Measurements from ENCODE around the gene GABPB2. TPM values are rescaled to one million over a fixed set of nuclear protein-coding genes. Genes with fewer than 3 reads are reported as not detected.

GABPB2 gene
- total and polyA plus RNA-seq, 2 of the 13 experiments (the other 11 are each of a cell fraction or from before 2014, with no cell fraction given), result 0.09 TPM; not detected in 1

DNA sequence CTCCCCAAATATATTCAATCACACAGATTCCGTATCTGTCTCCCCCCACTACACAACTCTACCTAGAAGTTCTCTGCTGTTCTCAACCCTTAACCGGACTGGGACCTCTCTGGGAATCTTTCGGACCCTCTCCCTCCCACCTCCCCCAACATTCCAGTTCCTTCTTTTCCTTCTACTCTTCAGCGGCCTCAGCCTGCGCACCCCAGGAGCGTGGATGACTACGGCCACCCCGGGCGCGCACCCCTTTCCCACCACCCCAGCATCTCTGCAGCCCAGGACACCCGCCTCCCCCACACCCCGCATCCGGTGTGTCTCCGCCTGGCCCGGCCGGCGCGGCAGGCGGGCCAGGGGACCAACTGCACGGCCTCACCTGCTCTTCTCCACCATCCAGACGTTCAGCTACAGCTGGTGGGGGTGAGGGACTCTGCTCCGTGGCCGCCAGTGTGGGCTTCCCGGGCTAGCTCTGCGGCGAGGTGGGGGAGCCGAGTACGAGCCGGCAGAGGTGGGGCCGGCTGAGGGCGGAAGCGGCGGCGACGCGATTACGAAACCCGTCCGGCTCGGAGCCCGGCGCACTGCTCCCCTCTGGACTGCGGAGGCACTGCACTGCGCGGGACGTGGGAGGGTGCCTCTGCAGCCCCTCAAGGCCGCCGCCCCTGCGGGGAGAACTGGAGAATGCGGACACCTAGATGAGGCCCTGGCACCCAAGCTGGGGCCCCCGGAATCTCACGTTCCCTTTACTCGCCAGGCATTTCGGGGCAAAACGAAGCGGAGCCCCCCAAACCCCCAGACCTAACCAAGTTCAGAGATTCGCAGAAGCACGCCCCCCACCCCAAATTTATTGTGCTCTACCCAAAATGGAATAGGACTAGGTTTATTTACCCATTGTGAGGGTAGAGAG is 11.2 kb upstream of the GABPB2 start, which contains the start of gene CDC42SE1 (continued):
- TF ChIP-seq, protein P1, sequence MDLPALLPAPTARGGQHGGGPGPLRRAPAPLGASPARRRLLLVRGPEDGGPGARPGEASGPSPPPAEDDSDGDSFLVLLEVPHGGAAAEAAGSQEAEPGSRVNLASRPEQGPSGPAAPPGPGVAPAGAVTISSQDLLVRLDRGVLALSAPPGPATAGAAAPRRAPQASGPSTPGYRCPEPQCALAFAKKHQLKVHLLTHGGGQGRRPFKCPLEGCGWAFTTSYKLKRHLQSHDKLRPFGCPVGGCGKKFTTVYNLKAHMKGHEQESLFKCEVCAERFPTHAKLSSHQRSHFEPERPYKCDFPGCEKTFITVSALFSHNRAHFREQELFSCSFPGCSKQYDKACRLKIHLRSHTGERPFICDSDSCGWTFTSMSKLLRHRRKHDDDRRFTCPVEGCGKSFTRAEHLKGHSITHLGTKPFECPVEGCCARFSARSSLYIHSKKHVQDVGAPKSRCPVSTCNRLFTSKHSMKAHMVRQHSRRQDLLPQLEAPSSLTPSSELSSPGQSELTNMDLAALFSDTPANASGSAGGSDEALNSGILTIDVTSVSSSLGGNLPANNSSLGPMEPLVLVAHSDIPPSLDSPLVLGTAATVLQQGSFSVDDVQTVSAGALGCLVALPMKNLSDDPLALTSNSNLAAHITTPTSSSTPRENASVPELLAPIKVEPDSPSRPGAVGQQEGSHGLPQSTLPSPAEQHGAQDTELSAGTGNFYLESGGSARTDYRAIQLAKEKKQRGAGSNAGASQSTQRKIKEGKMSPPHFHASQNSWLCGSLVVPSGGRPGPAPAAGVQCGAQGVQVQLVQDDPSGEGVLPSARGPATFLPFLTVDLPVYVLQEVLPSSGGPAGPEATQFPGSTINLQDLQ (CRISPR knock-in tag; IDR thresholded peaks at IDR 0.05), result no peak
- TF ChIP-seq, protein P2, sequence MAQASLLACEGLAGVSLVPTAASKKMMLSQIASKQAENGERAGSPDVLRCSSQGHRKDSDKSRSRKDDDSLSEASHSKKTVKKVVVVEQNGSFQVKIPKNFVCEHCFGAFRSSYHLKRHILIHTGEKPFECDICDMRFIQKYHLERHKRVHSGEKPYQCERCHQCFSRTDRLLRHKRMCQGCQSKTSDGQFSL (CRISPR knock-in tag; IDR thresholded peaks at IDR 0.05), result peak; percentile 76
- TF ChIP-seq, protein P3, sequence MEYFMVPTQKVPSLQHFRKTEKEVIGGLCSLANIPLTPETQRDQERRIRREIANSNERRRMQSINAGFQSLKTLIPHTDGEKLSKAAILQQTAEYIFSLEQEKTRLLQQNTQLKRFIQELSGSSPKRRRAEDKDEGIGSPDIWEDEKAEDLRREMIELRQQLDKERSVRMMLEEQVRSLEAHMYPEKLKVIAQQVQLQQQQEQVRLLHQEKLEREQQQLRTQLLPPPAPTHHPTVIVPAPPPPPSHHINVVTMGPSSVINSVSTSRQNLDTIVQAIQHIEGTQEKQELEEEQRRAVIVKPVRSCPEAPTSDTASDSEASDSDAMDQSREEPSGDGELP (IDR thresholded peaks at IDR 0.05; ENCODE audit: borderline replicate concordance, low read depth), result peak; percentile 24; the same call in 1 of the 2 replicates
- TF ChIP-seq CC2D1A (CRISPR knock-in tag; IDR thresholded peaks at IDR 0.05) (no peak), ZNF101 (CRISPR knock-in tag; IDR thresholded peaks at IDR 0.05; ENCODE audit: borderline replicate concordance, low read depth) (no peak), AHR (CRISPR knock-in tag; IDR thresholded peaks at IDR 0.05) (peak; percentile 68; the same call in 1 of the 2 replicates), ZNF354B (CRISPR knock-in tag; IDR thresholded peaks at IDR 0.05) (no peak), ZNF431 (CRISPR knock-in tag; IDR thresholded peaks at IDR 0.05; ENCODE audit: borderline replicate concordance, low read depth) (no peak), PAWR (CRISPR knock-in tag; IDR thresholded peaks at IDR 0.05; ENCODE audit: borderline replicate concordance) (no peak)
- TF ChIP-seq, protein P4, sequence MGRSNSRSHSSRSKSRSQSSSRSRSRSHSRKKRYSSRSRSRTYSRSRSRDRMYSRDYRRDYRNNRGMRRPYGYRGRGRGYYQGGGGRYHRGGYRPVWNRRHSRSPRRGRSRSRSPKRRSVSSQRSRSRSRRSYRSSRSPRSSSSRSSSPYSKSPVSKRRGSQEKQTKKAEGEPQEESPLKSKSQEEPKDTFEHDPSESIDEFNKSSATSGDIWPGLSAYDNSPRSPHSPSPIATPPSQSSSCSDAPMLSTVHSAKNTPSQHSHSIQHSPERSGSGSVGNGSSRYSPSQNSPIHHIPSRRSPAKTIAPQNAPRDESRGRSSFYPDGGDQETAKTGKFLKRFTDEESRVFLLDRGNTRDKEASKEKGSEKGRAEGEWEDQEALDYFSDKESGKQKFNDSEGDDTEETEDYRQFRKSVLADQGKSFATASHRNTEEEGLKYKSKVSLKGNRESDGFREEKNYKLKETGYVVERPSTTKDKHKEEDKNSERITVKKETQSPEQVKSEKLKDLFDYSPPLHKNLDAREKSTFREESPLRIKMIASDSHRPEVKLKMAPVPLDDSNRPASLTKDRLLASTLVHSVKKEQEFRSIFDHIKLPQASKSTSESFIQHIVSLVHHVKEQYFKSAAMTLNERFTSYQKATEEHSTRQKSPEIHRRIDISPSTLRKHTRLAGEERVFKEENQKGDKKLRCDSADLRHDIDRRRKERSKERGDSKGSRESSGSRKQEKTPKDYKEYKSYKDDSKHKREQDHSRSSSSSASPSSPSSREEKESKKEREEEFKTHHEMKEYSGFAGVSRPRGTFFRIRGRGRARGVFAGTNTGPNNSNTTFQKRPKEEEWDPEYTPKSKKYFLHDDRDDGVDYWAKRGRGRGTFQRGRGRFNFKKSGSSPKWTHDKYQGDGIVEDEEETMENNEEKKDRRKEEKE (IDR thresholded peaks at IDR 0.05), result no peak
- TF ChIP-seq, protein P5, sequence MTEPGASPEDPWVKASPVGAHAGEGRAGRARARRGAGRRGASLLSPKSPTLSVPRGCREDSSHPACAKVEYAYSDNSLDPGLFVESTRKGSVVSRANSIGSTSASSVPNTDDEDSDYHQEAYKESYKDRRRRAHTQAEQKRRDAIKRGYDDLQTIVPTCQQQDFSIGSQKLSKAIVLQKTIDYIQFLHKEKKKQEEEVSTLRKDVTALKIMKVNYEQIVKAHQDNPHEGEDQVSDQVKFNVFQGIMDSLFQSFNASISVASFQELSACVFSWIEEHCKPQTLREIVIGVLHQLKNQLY (CRISPR knock-in tag; IDR thresholded peaks at IDR 0.05), result no peak
- TF ChIP-seq, protein P6, sequence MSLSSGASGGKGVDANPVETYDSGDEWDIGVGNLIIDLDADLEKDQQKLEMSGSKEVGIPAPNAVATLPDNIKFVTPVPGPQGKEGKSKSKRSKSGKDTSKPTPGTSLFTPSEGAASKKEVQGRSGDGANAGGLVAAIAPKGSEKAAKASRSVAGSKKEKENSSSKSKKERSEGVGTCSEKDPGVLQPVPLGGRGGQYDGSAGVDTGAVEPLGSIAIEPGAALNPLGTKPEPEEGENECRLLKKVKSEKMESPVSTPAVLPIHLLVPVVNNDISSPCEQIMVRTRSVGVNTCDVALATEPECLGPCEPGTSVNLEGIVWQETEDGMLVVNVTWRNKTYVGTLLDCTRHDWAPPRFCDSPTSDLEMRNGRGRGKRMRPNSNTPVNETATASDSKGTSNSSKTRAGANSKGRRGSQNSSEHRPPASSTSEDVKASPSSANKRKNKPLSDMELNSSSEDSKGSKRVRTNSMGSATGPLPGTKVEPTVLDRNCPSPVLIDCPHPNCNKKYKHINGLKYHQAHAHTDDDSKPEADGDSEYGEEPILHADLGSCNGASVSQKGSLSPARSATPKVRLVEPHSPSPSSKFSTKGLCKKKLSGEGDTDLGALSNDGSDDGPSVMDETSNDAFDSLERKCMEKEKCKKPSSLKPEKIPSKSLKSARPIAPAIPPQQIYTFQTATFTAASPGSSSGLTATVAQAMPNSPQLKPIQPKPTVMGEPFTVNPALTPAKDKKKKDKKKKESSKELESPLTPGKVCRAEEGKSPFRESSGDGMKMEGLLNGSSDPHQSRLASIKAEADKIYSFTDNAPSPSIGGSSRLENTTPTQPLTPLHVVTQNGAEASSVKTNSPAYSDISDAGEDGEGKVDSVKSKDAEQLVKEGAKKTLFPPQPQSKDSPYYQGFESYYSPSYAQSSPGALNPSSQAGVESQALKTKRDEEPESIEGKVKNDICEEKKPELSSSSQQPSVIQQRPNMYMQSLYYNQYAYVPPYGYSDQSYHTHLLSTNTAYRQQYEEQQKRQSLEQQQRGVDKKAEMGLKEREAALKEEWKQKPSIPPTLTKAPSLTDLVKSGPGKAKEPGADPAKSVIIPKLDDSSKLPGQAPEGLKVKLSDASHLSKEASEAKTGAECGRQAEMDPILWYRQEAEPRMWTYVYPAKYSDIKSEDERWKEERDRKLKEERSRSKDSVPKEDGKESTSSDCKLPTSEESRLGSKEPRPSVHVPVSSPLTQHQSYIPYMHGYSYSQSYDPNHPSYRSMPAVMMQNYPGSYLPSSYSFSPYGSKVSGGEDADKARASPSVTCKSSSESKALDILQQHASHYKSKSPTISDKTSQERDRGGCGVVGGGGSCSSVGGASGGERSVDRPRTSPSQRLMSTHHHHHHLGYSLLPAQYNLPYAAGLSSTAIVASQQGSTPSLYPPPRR (CRISPR knock-in tag; IDR thresholded peaks at IDR 0.05; ENCODE audit: borderline replicate concordance), result no peak
- TF ChIP-seq, protein P7, sequence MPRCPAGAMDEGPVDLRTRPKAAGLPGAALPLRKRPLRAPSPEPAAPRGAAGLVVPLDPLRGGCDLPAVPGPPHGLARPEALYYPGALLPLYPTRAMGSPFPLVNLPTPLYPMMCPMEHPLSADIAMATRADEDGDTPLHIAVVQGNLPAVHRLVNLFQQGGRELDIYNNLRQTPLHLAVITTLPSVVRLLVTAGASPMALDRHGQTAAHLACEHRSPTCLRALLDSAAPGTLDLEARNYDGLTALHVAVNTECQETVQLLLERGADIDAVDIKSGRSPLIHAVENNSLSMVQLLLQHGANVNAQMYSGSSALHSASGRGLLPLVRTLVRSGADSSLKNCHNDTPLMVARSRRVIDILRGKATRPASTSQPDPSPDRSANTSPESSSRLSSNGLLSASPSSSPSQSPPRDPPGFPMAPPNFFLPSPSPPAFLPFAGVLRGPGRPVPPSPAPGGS (CRISPR knock-in tag; IDR thresholded peaks at IDR 0.05), result no peak; the same call in 1 of the 2 replicates
